Measurements from ENCODE around the gene FHIT.

FHIT gene

GRCh38 chr3:59919586-59919985, 1331.7 kb downstream of the FHIT start:
- no peak overlapping the region for H3K27ac ChIP-seq (ENCODE audit: low read depth, low read length)
- no peaks in the 10 kb centered on the region for H3K4me1 ChIP-seq (ENCODE audit: control insufficient read depth, insufficient read depth, low read length, unreplicated experiment)
- H3K27me3 ChIP-seq (ENCODE audit: insufficient read depth, low read length), result no peaks in the 10 kb centered on the region
- no peaks in the 10 kb centered on the region for H3K79me2 ChIP-seq (ENCODE audit: control insufficient read depth, insufficient read depth, low read length, unreplicated experiment)
- H2AFZ ChIP-seq (ENCODE audit: low read length, unreplicated experiment), result no peak overlapping the region
- no peak overlapping the region for H3K4me3 ChIP-seq (ENCODE audit: low read depth, low read length)
- H3K36me3 ChIP-seq (ENCODE audit: insufficient read depth, low read length), result no peaks in the 10 kb centered on the region

DNA sequence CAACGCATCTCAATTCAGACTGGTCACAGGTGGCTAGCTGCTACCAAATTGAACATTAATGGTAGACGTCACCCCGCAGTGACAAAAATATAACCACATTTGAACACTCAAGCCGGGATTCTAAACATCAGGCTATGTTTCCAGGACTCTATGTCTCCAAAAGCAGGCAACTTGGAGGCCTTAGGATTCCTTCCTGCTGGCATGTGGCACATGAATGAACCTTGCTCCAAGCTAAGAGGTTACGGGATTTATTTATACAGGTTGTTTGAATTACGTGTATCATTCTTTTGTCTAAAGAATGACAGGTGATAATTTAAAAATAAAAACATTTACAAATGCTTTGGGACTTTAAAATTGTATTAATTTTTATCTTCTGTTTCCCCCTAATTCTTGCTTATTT, 1337.0 kb downstream of the FHIT start:
- Histone ChIP-seq H3K79me2 (ENCODE audit: control insufficient read depth, insufficient read depth, low read length, unreplicated experiment) (no peaks in the 10 kb centered on the region), H3K27ac (ENCODE audit: low read depth, low read length) (no peak overlapping the region), H3K4me3 (ENCODE audit: low read depth, low read length) (no peak overlapping the region), H3K4me1 (ENCODE audit: control insufficient read depth, insufficient read depth, low read length, unreplicated experiment) (no peaks in the 10 kb centered on the region), H3K27me3 (ENCODE audit: insufficient read depth, low read length) (no peaks in the 10 kb centered on the region), H3K36me3 (ENCODE audit: insufficient read depth, low read length) (no peaks in the 10 kb centered on the region), H2AFZ (ENCODE audit: low read length, unreplicated experiment) (no peak overlapping the region)

GRCh38 chr3:59913645-59914044, 1337.6 kb downstream of the FHIT start:
- H3K4me3 ChIP-seq (ENCODE audit: low read depth, low read length), result no peak overlapping the region

GRCh38 chr3:59908701-59909100, 1342.6 kb downstream of the FHIT start:
- Histone ChIP-seq H3K36me3 (ENCODE audit: insufficient read depth, low read length) (no peaks in the 10 kb centered on the region), H3K4me1 (ENCODE audit: control insufficient read depth, insufficient read depth, low read length, unreplicated experiment) (no peaks in the 10 kb centered on the region), H2AFZ (ENCODE audit: low read length, unreplicated experiment) (no peak overlapping the region), H3K27me3 (ENCODE audit: insufficient read depth, low read length) (no peaks in the 10 kb centered on the region), H3K4me3 (ENCODE audit: low read depth, low read length) (no peak overlapping the region), H3K27ac (ENCODE audit: low read depth, low read length) (no peak overlapping the region), H3K79me2 (ENCODE audit: control insufficient read depth, insufficient read depth, low read length, unreplicated experiment) (no peaks in the 10 kb centered on the region)

More at GRCh38 chr3:59913645-59914044, 1337.6 kb downstream of the FHIT start:
- H3K4me1 ChIP-seq (ENCODE audit: control insufficient read depth, insufficient read depth, low read length, unreplicated experiment), result no peaks in the 10 kb centered on the region
- no peaks in the 10 kb centered on the region for H3K27me3 ChIP-seq (ENCODE audit: insufficient read depth, low read length)
- H3K79me2 ChIP-seq (ENCODE audit: control insufficient read depth, insufficient read depth, low read length, unreplicated experiment), result no peaks in the 10 kb centered on the region
- no peak overlapping the region for H2AFZ ChIP-seq (ENCODE audit: low read length, unreplicated experiment)
- no peaks in the 10 kb centered on the region for H3K36me3 ChIP-seq (ENCODE audit: insufficient read depth, low read length)
- H3K27ac ChIP-seq (ENCODE audit: low read depth, low read length), result no peak overlapping the region

- Histone ChIP-seq H3K4me3 (ENCODE audit: low read depth, low read length) (no peak overlapping the region), H3K27me3 (ENCODE audit: insufficient read depth, low read length) (no peaks in the 10 kb centered on the region), H2AFZ (ENCODE audit: low read length, unreplicated experiment) (no peak overlapping the region), H3K27ac (ENCODE audit: low read depth, low read length) (no peak overlapping the region), H3K79me2 (ENCODE audit: control insufficient read depth, insufficient read depth, low read length, unreplicated experiment) (no peaks in the 10 kb centered on the region), H3K36me3 (ENCODE audit: insufficient read depth, low read length) (no peaks in the 10 kb centered on the region), H3K4me1 (ENCODE audit: control insufficient read depth, insufficient read depth, low read length, unreplicated experiment) (no peaks in the 10 kb centered on the region)
These were observed 1343.0 kb downstream of the FHIT start for GRCh38 chr3:59908280-59908679.

DNA sequence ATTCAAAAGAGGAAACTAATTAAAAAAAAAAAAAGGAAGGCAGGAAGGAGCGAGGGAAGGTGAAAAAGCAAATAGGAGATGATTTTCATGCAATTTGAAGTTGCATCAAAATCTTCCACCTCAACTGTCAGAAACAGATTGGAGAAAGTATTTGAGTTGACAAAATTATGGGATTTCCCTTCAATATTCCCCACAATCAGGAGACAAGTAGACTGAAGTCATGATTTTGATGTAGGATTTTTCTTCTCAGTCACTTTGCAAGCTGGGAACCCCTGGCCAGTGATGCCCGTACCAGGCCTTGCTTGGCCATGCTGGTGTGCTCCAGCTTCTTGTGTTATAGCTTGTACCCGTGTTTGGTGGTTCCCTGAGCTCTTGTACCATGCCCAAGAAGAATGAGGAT, 1347.0 kb downstream of the FHIT start:
- Histone ChIP-seq H3K4me3 (ENCODE audit: low read depth, low read length) (no peak overlapping the region), H3K36me3 (ENCODE audit: insufficient read depth, low read length) (no peaks in the 10 kb centered on the region), H3K79me2 (ENCODE audit: control insufficient read depth, insufficient read depth, low read length, unreplicated experiment) (no peaks in the 10 kb centered on the region), H3K27me3 (ENCODE audit: insufficient read depth, low read length) (no peaks in the 10 kb centered on the region), H3K4me1 (ENCODE audit: control insufficient read depth, insufficient read depth, low read length, unreplicated experiment) (no peaks in the 10 kb centered on the region), H2AFZ (ENCODE audit: low read length, unreplicated experiment) (no peak overlapping the region), H3K27ac (ENCODE audit: low read depth, low read length) (no peak overlapping the region)

DNA sequence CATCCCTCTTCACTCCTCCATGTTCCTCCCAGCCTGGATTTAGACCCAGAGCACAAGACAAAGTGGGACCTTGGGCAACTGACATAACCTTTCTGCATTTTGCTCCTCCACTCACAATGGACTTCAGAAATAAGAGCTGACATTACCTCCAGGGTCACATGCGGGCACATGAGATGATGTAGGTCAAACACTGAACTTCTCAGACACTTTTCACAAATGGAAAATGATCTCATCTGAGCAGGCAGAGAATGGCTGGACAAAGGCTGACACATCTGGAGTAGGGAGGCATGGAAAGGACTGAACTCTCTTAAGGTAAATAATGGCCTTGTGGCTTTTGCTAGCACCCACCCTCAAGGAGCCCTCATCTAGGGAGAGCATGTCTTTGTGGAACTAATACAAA, 1352.2 kb downstream of the FHIT start:
- Histone ChIP-seq H3K27me3 (ENCODE audit: insufficient read depth, low read length) (no peaks in the 10 kb centered on the region), H3K4me1 (ENCODE audit: control insufficient read depth, insufficient read depth, low read length, unreplicated experiment) (no peaks in the 10 kb centered on the region), H3K79me2 (ENCODE audit: control insufficient read depth, insufficient read depth, low read length, unreplicated experiment) (no peaks in the 10 kb centered on the region), H2AFZ (ENCODE audit: low read length, unreplicated experiment) (no peak overlapping the region), H3K27ac (ENCODE audit: low read depth, low read length) (no peak overlapping the region), H3K36me3 (ENCODE audit: insufficient read depth, low read length) (no peaks in the 10 kb centered on the region), H3K4me3 (ENCODE audit: low read depth, low read length) (no peak overlapping the region)

GRCh38 chr3:59895972-59896371, 1355.3 kb downstream of the FHIT start:
- Histone ChIP-seq H2AFZ (ENCODE audit: low read length, unreplicated experiment) (no peak overlapping the region), H3K27ac (ENCODE audit: low read depth, low read length) (no peak overlapping the region), H3K4me1 (ENCODE audit: control insufficient read depth, insufficient read depth, low read length, unreplicated experiment) (no peaks in the 10 kb centered on the region), H3K27me3 (ENCODE audit: insufficient read depth, low read length) (no peaks in the 10 kb centered on the region), H3K36me3 (ENCODE audit: insufficient read depth, low read length) (no peaks in the 10 kb centered on the region), H3K79me2 (ENCODE audit: control insufficient read depth, insufficient read depth, low read length, unreplicated experiment) (no peaks in the 10 kb centered on the region), H3K4me3 (ENCODE audit: low read depth, low read length) (no peak overlapping the region)

DNA sequence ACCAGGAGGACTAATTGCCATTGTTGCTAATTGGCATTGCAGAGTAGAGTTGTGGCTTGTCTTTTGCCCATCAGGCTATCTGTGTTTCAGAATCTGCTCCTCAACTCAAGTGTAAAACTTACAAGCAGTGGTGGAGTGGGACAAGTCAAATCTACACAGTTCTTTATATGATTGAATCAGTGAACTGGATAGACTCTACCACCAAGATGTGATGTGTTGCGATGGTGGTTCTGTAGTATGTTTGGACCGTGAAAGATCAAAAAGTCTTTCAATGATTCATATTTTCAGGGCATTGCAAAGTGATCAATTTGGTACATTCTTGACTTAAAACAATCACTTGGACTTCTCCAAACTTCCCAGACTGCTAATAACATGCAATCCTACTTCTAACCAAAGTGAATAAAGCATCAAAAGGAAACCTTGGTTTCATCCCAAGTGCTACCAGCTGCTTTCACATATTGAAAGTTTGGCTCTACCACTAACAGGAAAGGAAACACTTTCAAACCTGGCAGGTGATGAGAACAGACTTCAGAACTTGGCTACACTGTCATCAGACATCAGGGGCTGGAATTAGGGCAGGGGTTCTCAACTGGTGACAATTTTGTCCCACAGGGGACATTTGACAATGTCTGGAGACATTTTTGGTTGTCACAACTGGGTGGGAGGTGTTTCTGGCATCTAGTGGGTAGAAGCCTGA, 1356.7 kb downstream of the FHIT start:
- Histone ChIP-seq H3K79me2 (ENCODE audit: control insufficient read depth, insufficient read depth, low read length, unreplicated experiment) (no peaks in the 10 kb centered on the region), H3K27me3 (ENCODE audit: insufficient read depth, low read length) (no peaks in the 10 kb centered on the region), H3K4me1 (ENCODE audit: control insufficient read depth, insufficient read depth, low read length, unreplicated experiment) (no peaks in the 10 kb centered on the region), H3K4me3 (ENCODE audit: low read depth, low read length) (no peak overlapping the region), H2AFZ (ENCODE audit: low read length, unreplicated experiment) (no peak overlapping the region), H3K36me3 (ENCODE audit: insufficient read depth, low read length) (no peaks in the 10 kb centered on the region), H3K27ac (ENCODE audit: low read depth, low read length) (no peak overlapping the region)

DNA sequence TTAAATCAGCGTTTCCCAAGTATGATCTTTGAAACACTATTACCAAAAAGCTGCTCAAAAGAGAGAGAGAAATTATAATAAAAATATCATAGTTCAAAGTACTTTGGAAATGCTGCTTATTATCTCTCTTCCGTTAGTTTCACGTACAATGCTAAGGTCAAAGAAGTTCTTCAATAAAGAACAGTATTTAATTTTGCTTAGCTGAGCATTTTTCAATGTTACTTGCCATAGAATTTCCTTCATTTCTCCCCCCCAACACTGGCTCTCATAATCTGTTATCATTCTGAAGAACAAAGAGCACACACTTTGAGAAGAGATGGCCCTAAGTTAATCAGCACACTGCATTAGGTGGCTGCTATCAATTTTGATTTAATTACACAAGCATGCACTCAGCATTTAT, 1360.6 kb downstream of the FHIT start:
- no peaks in the 10 kb centered on the region for H3K36me3 ChIP-seq (ENCODE audit: insufficient read depth, low read length)
- H3K4me1 ChIP-seq (ENCODE audit: control insufficient read depth, insufficient read depth, low read length, unreplicated experiment), result no peaks in the 10 kb centered on the region
- no peaks in the 10 kb centered on the region for H3K27me3 ChIP-seq (ENCODE audit: insufficient read depth, low read length)
- H3K4me3 ChIP-seq (ENCODE audit: low read depth, low read length), result no peak overlapping the region
- H3K27ac ChIP-seq (ENCODE audit: low read depth, low read length), result no peak overlapping the region
- no peaks in the 10 kb centered on the region for H3K79me2 ChIP-seq (ENCODE audit: control insufficient read depth, insufficient read depth, low read length, unreplicated experiment)
- no peak overlapping the region for H2AFZ ChIP-seq (ENCODE audit: low read length, unreplicated experiment)

GRCh38 chr3:59886790-59887189, 1364.5 kb downstream of the FHIT start:
- Histone ChIP-seq H3K4me1 (ENCODE audit: control insufficient read depth, insufficient read depth, low read length, unreplicated experiment) (no peaks in the 10 kb centered on the region), H3K79me2 (ENCODE audit: control insufficient read depth, insufficient read depth, low read length, unreplicated experiment) (no peaks in the 10 kb centered on the region), H2AFZ (ENCODE audit: low read length, unreplicated experiment) (no peak overlapping the region), H3K27me3 (ENCODE audit: insufficient read depth, low read length) (peaks cover 6% of the 10 kb centered on the region; the same call in 1 of the 2 replicates), H3K36me3 (ENCODE audit: insufficient read depth, low read length) (no peaks in the 10 kb centered on the region), H3K4me3 (ENCODE audit: low read depth, low read length) (no peak overlapping the region), H3K27ac (ENCODE audit: low read depth, low read length) (no peak overlapping the region)

All from ACC112 (cell line).